GM10248 (cell line): ENCODE results near the gene CAMK1D.

Source experiments
- CTCF ChIA-PET: fragments of 300-600 bp; sonication (Branson Sonifier 250); formaldehyde crosslinking; extraction: SDS; loops from one replicate; lab custom pipeline; 2021; ENCODE audit warnings: antibody characterized with exemption; lab: Yijun Ruan, JAX
- POLR2A ChIA-PET: fragments of 350-650 bp; sonication (Branson Sonifier 250); formaldehyde crosslinking; extraction: SDS; loops from one replicate; lab custom pipeline; 2020; ENCODE audit warnings: antibody characterized with exemption; lab: Yijun Ruan, JAX
- DNase-seq: peaks from one replicate; pipeline ENCODE4 v3.0.0; 2012; ENCODE audit errors: extremely low spot score
- CTCF ChIP-seq: IDR thresholded peaks from 2 replicates; pipeline ENCODE4 v1.5.1; 2012; ENCODE audit warnings: mild to moderate bottlenecking, low read depth; ENCODE audit errors: extremely low read depth, missing control alignments, control extremely low read depth

The CAMK1D gene

GRCh38 chr10:12790270-12790669, 440.9 kb downstream of the CAMK1D start:
- ChIA-PET CTCF (no interaction called here), POLR2A (no interaction called here)
- no peak for DNase-seq
- TF ChIP-seq CTCF, result no peak

GRCh38 chr10:12791728-12792127, 442.4 kb downstream of the CAMK1D start:
- no peak for DNase-seq
- POLR2A ChIA-PET, result no interaction called here
- TF ChIP-seq CTCF, result no peak
- CTCF ChIA-PET, result no interaction called here

- no peak for TF ChIP-seq CTCF
- CTCF ChIA-PET, result no interaction called here
- DNase-seq, result no peak
- POLR2A ChIA-PET, result no interaction called here
Measured at GRCh38 chr10:12792889-12793556, 443.7 kb downstream of the CAMK1D start.

- no peak for TF ChIP-seq CTCF
- DNase-seq, result no peak
- POLR2A ChIA-PET, result no interaction called here
- CTCF ChIA-PET, result no interaction called here
Measured at GRCh38 chr10:12795315-12796110, 446.2 kb downstream of the CAMK1D start.

- TF ChIP-seq CTCF, result no peak
- DNase-seq, result no peak
- ChIA-PET CTCF (interaction anchor here (1.0 kb wide), 1 partner anchor 14 kb away, joined by 4 read pairs; no protein-coding TSS in a partner anchor), POLR2A (no interaction called here)
Measured at GRCh38 chr10:12796401-12797160, 447.2 kb downstream of the CAMK1D start.
